ENCODE data around the gene CTIF.

The CTIF gene

GRCh38 chr18:48850822-48851598 is 312.2 kb downstream of the CTIF start:
- no peak for DNase-seq (ENCODE audit: low read depth in 2 of 2)

GRCh38 chr18:48851599-48851960 is 312.7 kb downstream of the CTIF start:
- DNase-seq (ENCODE audit: low read depth in 2 of 2), result no peak

GRCh38 chr18:48852292-48852691 is 313.5 kb downstream of the CTIF start:
- DNase-seq (ENCODE audit: low read depth in 2 of 2), result no peak

- no peak for DNase-seq (ENCODE audit: low read depth in 2 of 2)
Measured at GRCh38 chr18:48852794-48853193, 314.0 kb downstream of the CTIF start.

- no peak for DNase-seq (ENCODE audit: low read depth in 2 of 2)
Measured at GRCh38 chr18:48853588-48853987, 314.8 kb downstream of the CTIF start.

GRCh38 chr18:48854780-48855179 is 315.9 kb downstream of the CTIF start:
- DNase-seq (ENCODE audit: low read depth in 2 of 2), result no peak

GRCh38 chr18:48855422-48856377 is 316.9 kb downstream of the CTIF start:
- DNase-seq (ENCODE audit: low read depth in 2 of 2), result no peak

- DNase-seq (ENCODE audit: low read depth in 2 of 2), result no peak
Measured at GRCh38 chr18:48857023-48857694, 318.3 kb downstream of the CTIF start.

GRCh38 chr18:48858676-48859075 is 319.8 kb downstream of the CTIF start:
- DNase-seq (ENCODE audit: low read depth in 2 of 2), result no peak

GRCh38 chr18:48859311-48860268 is 320.8 kb downstream of the CTIF start:
- DNase-seq (ENCODE audit: low read depth in 2 of 2), result no peak

GRCh38 chr18:48860269-48861180 is 321.7 kb downstream of the CTIF start:
- no peak for DNase-seq (ENCODE audit: low read depth in 2 of 2)

- DNase-seq (ENCODE audit: low read depth in 2 of 2), result no peak
Measured at GRCh38 chr18:48861181-48861708, 322.4 kb downstream of the CTIF start.

- DNase-seq (ENCODE audit: low read depth in 2 of 2), result no peak
Measured at GRCh38 chr18:48862132-48862531, 323.3 kb downstream of the CTIF start.

GRCh38 chr18:48862678-48863270 is 323.9 kb downstream of the CTIF start:
- no peak for DNase-seq (ENCODE audit: low read depth in 2 of 2)

GRCh38 chr18:48863432-48864065 is 324.7 kb downstream of the CTIF start:
- DNase-seq (ENCODE audit: low read depth in 2 of 2), result no peak

- DNase-seq (ENCODE audit: low read depth in 2 of 2), result no peak
Measured at GRCh38 chr18:48864876-48865275, 326.0 kb downstream of the CTIF start.

GRCh38 chr18:48866028-48866733 is 327.4 kb downstream of the CTIF start:
- DNase-seq (ENCODE audit: low read depth in 2 of 2), result no peak

- DNase-seq (ENCODE audit: low read depth in 2 of 2), result no peak
Measured at GRCh38 chr18:48866856-48867255, 328.0 kb downstream of the CTIF start.

Data from stimulated activated CD8-positive, alpha-beta memory T cell treated with anti-CD3 and anti-CD28 coated beads, Interleukin-2, amount 100 ng/mL, for 1 hour (primary cell).